Right cardiac atrium (tissue), 5 donors: ENCODE data around the gene DNAH11. TPM values are rescaled to one million over a fixed set of nuclear protein-coding genes. Genes with fewer than 3 reads are reported as not detected.

Experiments used
- ATAC-seq, 2 donors: fragments of 200-7000 bp; cut with Tn5 transposase; one replicate each; pipeline versions ENCODE4 v1.8.0 to v1.9.1; 2020; ENCODE audit warnings: moderate library complexity in 2 of 2, mild to moderate bottlenecking in 1 of 2
- DNase-seq, 3 donors: peaks; one replicate each; pipeline ENCODE4 v3.0.0-alpha.2; 2020
- H3K27ac ChIP-seq: one replicate; pipeline ENCODE4 v1.5.1; 2013; ENCODE audit warnings: mild to moderate bottlenecking, low read length, control low read depth, moderate library complexity
- H3K27me3 ChIP-seq: one replicate; pipeline ENCODE4 v1.6.1; 2013; ENCODE audit not compliant: control insufficient read depth, insufficient read depth
- H3K4me1 ChIP-seq: one replicate; pipeline ENCODE4 v1.6.1; 2013; ENCODE audit warnings: low read length; ENCODE audit not compliant: control insufficient read depth, insufficient read depth
- H3K4me3 ChIP-seq: one replicate; pipeline ENCODE4 v1.5.1; 2013; ENCODE audit warnings: low read length, control low read depth
- H3K9me3 ChIP-seq: one replicate; pipeline ENCODE4 v1.6.1; 2013; ENCODE audit warnings: low read length; ENCODE audit not compliant: control insufficient read depth
- WGBS: extraction: QIAGEN DNeasy Blood & Tissue Kit; methylation state at CpG from one replicate; pipeline ENCODE4 v1.1.7; 2013; 5-methylcytosine and 5-hydroxymethylcytosine counted together
- intact Hi-C, 4 donors: fragments of 100-400 bp; cut with DNase I; formaldehyde crosslinking; loops; one replicate each; pipeline versions ENCODE4 v1.11.0 to v1.14.0; 2022 to 2023
- polyA plus RNA-seq: library from polyadenylated mRNA; stranded (reverse); fragments of 200-250 nt; gene quantifications from one replicate; pipeline ENCODE4 v1.2.3, GENCODE V29; 2013
- total RNA-seq, 4 donors: library from RNA; stranded (reverse); fragmentation: NEBNext Ultra II Directional; extraction: Animal tissue kit (Norgen Biotek cat#: 25700); gene quantifications; one replicate each; pipeline ENCODE4 v1.2.1, GENCODE V29; 2021
- donor health status: healthy with polysubstance abuse.
- donor health status: DM: no; HTN: yes; CAD: no.
- donor health status: DM: no; HTN: no; CAD: no.
- donor health status: DM: no; HTN: yes; CAD: no; lungs with severe emphysema.
- donor health status: DM: yes; HTN: yes; CAD: no.

The DNAH11 gene
- total and polyA plus RNA-seq, 5 donors = 0.86 to 6.4 (median 4.1) TPM

GRCh38 chr7:21550076-21550475, 7.2 kb downstream of the DNAH11 start:
- H3K27ac ChIP-seq = no peak overlapping the region
- H3K27me3 ChIP-seq = no peaks in the 10 kb centered on the region
- ATAC-seq (no peak), DNase-seq (no peak)
- H3K4me1 ChIP-seq = no peaks in the 10 kb centered on the region
- intact Hi-C loops = no loop called here
- no peaks in the 10 kb centered on the region for H3K9me3 ChIP-seq
- H3K4me3 ChIP-seq = no peak overlapping the region
- 78% methylated on average over 3 of the region's 3 CpGs for WGBS

DNA sequence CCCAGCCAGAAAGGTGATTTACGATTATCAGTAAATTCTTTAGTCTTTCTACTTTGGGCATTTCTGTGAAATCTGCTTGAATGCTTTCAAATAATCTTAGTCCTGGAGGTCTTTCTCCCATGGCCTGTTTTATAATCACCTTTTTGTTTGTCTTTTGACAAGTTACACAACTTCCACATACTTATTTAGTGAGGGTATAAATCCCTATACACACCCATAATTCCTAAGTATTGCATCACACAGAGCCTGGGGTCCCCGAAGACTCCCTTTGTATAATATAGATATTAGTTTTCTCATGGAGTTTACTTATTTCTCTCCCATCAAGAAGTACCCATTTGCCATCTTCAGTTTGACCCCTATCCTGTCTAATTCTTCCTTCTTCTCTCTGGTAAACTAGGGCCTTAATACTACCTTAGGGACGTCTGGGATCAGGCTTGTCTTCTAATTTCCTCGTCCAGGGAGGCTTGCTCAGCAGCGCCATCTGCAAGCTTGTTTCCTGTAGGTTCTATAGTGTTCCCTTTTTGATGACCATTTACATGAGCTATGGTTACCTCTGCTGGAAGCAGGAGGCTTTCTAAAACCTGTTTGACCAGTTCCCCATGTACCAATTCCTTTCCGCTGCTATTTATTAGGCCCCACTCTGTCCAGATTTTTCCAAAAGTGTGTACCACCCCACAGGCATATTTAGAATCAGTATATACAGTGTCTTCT, 8.1 kb downstream of the DNAH11 start:
- H3K27me3 ChIP-seq = no peaks in the 10 kb centered on the region
- ATAC-seq (no peak), DNase-seq (no peak)
- 61% methylated on average over 6 of the region's 6 CpGs for WGBS
- intact Hi-C loops = no loop called here
- H3K27ac ChIP-seq = no peak overlapping the region
- H3K9me3 ChIP-seq = no peaks in the 10 kb centered on the region
- H3K4me3 ChIP-seq = no peak overlapping the region
- H3K4me1 ChIP-seq = no peaks in the 10 kb centered on the region

DNA sequence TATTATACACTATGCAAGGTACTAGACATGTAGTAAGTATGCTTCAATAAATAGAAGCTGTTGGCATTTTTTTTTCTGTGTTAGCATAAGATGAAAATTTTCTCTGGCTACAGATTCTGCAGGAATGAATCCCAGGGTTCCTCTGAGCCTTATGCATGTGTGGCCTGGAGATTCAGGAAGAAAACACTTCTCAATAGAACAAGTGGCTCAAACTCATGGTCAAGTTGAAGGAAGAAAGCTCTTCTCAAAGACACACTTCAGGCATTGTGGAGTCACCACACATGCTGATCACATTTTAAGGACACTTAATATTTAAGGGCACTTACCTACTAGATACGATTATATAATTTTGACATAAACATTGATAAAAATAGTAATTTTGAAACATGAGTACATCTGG, 19.5 kb downstream of the DNAH11 start:
- Histone ChIP-seq H3K27me3 (no peaks in the 10 kb centered on the region), H3K9me3 (no peaks in the 10 kb centered on the region), H3K4me3 (no peak overlapping the region), H3K27ac (no peak overlapping the region), H3K4me1 (no peaks in the 10 kb centered on the region)
- 88% methylated on average over 1 of the region's 1 CpG for WGBS
- intact Hi-C loops = no loop called here
- no peak for ATAC-seq
- DNase-seq = no peak

DNA sequence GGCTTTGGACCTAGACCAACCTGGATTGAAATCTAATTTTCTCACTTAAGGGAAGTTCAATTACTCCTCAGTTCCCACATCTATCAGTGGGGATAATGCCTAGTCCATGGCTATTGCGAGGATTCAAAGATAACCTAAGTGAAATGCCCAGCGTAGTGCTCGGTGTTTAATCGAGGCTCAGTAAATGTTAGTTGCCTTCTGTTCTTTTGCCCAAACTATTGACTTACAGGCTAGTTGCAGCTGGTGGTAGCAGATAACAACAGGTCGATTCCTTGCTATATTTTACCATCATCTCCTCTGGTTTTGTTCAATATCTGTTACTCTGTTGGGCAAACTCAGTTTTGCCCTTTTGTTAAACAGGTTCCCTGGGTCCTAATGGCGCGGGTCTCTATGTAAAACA, 22.8 kb downstream of the DNAH11 start:
- H3K4me3 ChIP-seq = no peak overlapping the region
- no peaks in the 10 kb centered on the region for H3K27me3 ChIP-seq
- DNase-seq (no peak), ATAC-seq (no peak)
- H3K4me1 ChIP-seq = no peaks in the 10 kb centered on the region
- WGBS = 84% methylated on average over 7 of the region's 7 CpGs
- H3K9me3 ChIP-seq = no peaks in the 10 kb centered on the region
- no peak overlapping the region for H3K27ac ChIP-seq
- intact Hi-C loops = no loop called here

DNA sequence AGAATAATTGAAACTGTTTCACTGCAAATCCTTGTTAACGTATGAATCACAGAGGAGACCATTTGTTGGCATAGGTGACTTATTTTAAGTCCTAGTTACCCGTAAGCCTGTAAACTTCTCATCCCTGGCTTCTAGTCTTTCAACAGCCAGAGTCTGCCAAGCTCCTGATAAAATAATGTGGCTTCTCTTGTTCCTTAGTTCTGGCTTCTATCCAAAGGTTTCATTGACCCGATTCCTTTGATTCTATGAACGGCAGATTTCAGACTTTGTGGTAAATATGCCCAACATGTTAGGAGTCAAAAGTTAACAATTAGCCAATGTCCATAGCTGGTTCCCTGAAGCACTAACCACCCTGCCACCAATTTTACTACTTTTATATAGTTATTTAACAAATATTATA, 23.3 kb downstream of the DNAH11 start:
- ATAC-seq = no peak
- intact Hi-C loops = no loop called here
- H3K9me3 ChIP-seq = no peaks in the 10 kb centered on the region
- H3K27me3 ChIP-seq = no peaks in the 10 kb centered on the region
- H3K27ac ChIP-seq = no peak overlapping the region
- H3K4me3 ChIP-seq = no peak overlapping the region
- WGBS = 39% methylated on average over 4 of the region's 4 CpGs
- no peak for DNase-seq
- no peaks in the 10 kb centered on the region for H3K4me1 ChIP-seq

- H3K27ac ChIP-seq = no peak overlapping the region
- no peaks in the 10 kb centered on the region for H3K4me1 ChIP-seq
- H3K4me3 ChIP-seq = no peak overlapping the region
- H3K9me3 ChIP-seq = no peaks in the 10 kb centered on the region
- WGBS = 62% methylated on average over 2 of the region's 2 CpGs
- ATAC-seq (no peak), DNase-seq (no peak)
- intact Hi-C loops = no loop called here
- H3K27me3 ChIP-seq = no peaks in the 10 kb centered on the region
Observed at GRCh38 chr7:21568762-21569161, 25.9 kb downstream of the DNAH11 start.

GRCh38 chr7:21572331-21573313, 29.8 kb downstream of the DNAH11 start:
- H3K27ac ChIP-seq = no peak overlapping the region
- ATAC-seq (no peak), DNase-seq (no peak)
- H3K27me3 ChIP-seq = no peaks in the 10 kb centered on the region
- H3K4me3 ChIP-seq = no peak overlapping the region
- no peaks in the 10 kb centered on the region for H3K4me1 ChIP-seq
- no peaks in the 10 kb centered on the region for H3K9me3 ChIP-seq
- WGBS = 82% methylated on average over 7 of the region's 7 CpGs
- intact Hi-C loops = no loop called here

- no peaks in the 10 kb centered on the region for H3K4me1 ChIP-seq
- DNase-seq = no peak
- H3K4me3 ChIP-seq = no peak overlapping the region
- intact Hi-C loops = no loop called here
- no peaks in the 10 kb centered on the region for H3K27me3 ChIP-seq
- no peaks in the 10 kb centered on the region for H3K9me3 ChIP-seq
- peak; percentile 69 to 71 for ATAC-seq
- 49% methylated on average over 4 of the region's 4 CpGs for WGBS
- peak overlapping the region; percentile 82 for H3K27ac ChIP-seq
Observed at GRCh38 chr7:21579341-21580072, 36.7 kb downstream of the DNAH11 start.

DNA sequence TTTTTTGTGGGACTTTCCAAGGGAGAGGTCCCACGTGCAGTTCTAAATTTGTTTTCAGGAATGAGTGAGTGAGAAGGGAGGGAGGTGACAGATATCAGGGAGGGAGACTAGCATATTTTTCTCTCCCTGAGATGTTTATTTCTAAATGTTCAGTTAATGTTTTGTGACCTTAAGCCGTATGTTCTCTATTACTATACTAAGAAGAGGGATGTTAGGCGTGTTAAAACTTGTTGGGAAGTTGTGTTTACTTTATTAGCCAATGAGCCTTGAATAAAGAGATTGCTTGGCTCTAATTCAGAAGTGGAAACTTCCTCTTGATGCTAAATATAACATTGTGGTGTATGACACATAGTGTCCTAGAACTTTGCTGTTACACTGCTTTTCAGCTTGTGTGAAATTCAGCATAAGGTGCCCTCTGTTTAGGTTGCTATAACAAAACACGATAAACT, 37.3 kb downstream of the DNAH11 start:
- Histone ChIP-seq H3K27me3 (no peaks in the 10 kb centered on the region), H3K4me1 (no peaks in the 10 kb centered on the region), H3K9me3 (no peaks in the 10 kb centered on the region), H3K4me3 (no peak overlapping the region), H3K27ac (peak overlapping the region; percentile 98)
- intact Hi-C loops = no loop called here
- 19% methylated on average over 4 of the region's 4 CpGs for WGBS
- no peak for DNase-seq
- ATAC-seq = peak; percentile 90

DNA sequence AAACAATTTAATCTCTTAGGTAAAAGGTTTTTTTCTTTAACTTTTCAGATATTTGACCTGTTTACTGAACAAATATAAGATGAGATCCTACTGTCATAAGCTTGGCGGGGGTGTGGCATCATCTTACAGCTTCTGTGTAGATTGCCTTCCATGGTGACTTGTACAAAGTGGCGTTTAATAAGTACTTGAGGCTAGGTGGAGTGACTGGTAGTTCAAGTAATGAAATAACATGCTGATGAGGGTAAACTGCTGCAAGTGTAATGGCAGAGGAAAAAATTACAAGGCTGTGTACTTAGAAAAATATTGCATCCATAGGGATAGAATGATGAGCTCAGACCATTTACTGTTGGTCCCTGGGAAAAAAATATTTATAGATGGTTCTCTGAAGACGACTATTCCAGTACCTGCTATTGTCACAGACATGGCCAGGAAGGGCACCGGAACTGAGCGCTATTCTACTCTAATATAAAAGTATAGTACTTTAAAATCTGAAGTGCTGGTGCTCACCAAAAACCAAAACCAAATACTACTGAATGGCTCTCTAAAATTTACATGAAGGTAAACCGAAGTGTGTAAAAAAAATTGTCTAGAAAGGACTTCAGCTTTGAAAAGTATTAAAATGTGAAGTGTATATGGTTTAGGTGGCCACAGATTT, 42.4 kb downstream of the DNAH11 start:
- ATAC-seq (no peak), DNase-seq (no peak)
- no peaks in the 10 kb centered on the region for H3K27me3 ChIP-seq
- no peak overlapping the region for H3K4me3 ChIP-seq
- 92% methylated on average over 6 of the region's 6 CpGs for WGBS
- intact Hi-C loops = no loop called here
- no peaks in the 10 kb centered on the region for H3K9me3 ChIP-seq
- no peaks in the 10 kb centered on the region for H3K4me1 ChIP-seq
- no peak overlapping the region for H3K27ac ChIP-seq
